Measurements from ENCODE around the gene TNFSF15.

The TNFSF15 gene

GRCh38 chr9:114823441-114823840, 17.6 kb upstream of the TNFSF15 start:
- H3K4me1 ChIP-seq (ENCODE audit: control insufficient read depth, low read depth, low read length): no peaks in the 10 kb centered on the region
- no peak overlapping the region for H3K9ac ChIP-seq (ENCODE audit: low read length)
- H3K27me3 ChIP-seq (ENCODE audit: control insufficient read depth, insufficient read depth, low read length): no peaks in the 10 kb centered on the region
- no peak overlapping the region for H3K27ac ChIP-seq (ENCODE audit: low read length)
- H3K36me3 ChIP-seq (ENCODE audit: control insufficient read depth, low read depth, low read length): no peaks in the 10 kb centered on the region
- no peak overlapping the region for H3K4me3 ChIP-seq (ENCODE audit: low read length)
- no peaks in the 10 kb centered on the region for H3K9me3 ChIP-seq (ENCODE audit: control insufficient read depth, low read depth, low read length)

DNA sequence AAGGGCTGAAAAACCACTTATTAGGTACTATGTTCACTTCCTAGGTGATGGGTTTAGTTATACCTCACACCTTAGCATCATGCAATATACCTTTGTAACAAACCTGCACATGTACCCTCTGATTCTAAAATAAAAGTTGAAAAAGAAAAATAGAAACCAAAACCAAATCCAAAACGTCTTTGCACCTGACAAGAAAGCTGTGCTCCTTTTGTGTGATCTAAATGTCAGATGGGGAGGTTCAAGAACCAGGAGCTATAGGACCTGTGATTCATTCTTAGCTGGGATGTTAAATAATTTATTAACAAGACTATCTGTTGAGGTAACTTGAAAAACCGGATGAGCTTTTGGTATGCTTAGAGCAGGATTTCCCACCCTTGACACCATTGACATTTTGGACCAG, 16.9 kb upstream of the TNFSF15 start:
- H3K4me1 ChIP-seq (ENCODE audit: control insufficient read depth, low read depth, low read length): no peaks in the 10 kb centered on the region
- no peak overlapping the region for H3K4me3 ChIP-seq (ENCODE audit: low read length)
- no peaks in the 10 kb centered on the region for H3K9me3 ChIP-seq (ENCODE audit: control insufficient read depth, low read depth, low read length)
- no peak overlapping the region for H3K27ac ChIP-seq (ENCODE audit: low read length)
- no peak overlapping the region for H3K9ac ChIP-seq (ENCODE audit: low read length)
- H3K27me3 ChIP-seq (ENCODE audit: control insufficient read depth, insufficient read depth, low read length): no peaks in the 10 kb centered on the region
- no peaks in the 10 kb centered on the region for H3K36me3 ChIP-seq (ENCODE audit: control insufficient read depth, low read depth, low read length)

- no peaks in the 10 kb centered on the region for H3K4me1 ChIP-seq (ENCODE audit: control insufficient read depth, low read depth, low read length)
- no peak overlapping the region for H3K27ac ChIP-seq (ENCODE audit: low read length)
- no peaks in the 10 kb centered on the region for H3K9me3 ChIP-seq (ENCODE audit: control insufficient read depth, low read depth, low read length)
- no peaks in the 10 kb centered on the region for H3K36me3 ChIP-seq (ENCODE audit: control insufficient read depth, low read depth, low read length)
- no peak overlapping the region for H3K4me3 ChIP-seq (ENCODE audit: low read length)
- no peaks in the 10 kb centered on the region for H3K27me3 ChIP-seq (ENCODE audit: control insufficient read depth, insufficient read depth, low read length)
- no peak overlapping the region for H3K9ac ChIP-seq (ENCODE audit: low read length)
Measured at GRCh38 chr9:114820776-114821501, 15.1 kb upstream of the TNFSF15 start.

- Histone ChIP-seq H3K9ac (ENCODE audit: low read length) (no peak overlapping the region), H3K27ac (ENCODE audit: low read length) (no peak overlapping the region), H3K36me3 (ENCODE audit: control insufficient read depth, low read depth, low read length) (no peaks in the 10 kb centered on the region), H3K4me3 (ENCODE audit: low read length) (no peak overlapping the region), H3K4me1 (ENCODE audit: control insufficient read depth, low read depth, low read length) (no peaks in the 10 kb centered on the region), H3K27me3 (ENCODE audit: control insufficient read depth, insufficient read depth, low read length) (no peaks in the 10 kb centered on the region), H3K9me3 (ENCODE audit: control insufficient read depth, low read depth, low read length) (no peaks in the 10 kb centered on the region)
Measured at GRCh38 chr9:114818178-114818577, 12.3 kb upstream of the TNFSF15 start.

DNA sequence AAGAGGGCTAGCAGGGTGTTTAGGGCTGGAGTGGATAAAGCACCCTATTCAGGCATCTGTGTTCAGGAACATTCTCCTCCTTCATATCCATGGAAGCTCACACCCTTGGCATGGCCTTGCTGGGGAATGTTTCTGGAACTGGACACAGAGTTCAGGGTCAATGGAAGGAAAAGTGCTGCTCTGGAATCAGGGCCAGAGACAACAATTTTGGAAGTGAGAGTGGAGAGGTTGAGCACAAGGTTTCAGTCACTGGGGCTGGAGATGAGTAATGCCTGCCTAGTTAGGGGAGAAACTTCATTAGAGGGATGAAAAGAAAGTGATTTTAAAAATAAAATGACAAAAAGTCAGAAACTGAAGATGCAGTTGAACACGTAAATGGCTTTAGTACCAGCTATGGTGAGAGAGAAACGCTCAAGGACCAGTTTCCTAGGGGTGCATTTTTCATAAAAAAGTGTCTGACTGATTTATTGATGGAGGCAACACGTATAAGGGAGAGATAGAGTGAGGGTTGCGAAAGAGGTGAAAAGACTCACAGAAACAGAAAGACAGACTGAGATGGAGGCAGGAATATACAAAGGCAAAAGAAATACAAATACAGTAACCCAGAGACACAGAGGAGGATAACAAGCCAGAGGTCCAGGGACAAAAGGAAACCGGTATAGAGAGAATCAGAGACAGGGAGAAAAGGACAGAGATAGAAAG, 8.0 kb upstream of the TNFSF15 start:
- no peak overlapping the region for H3K9ac ChIP-seq (ENCODE audit: low read length)
- no peaks in the 10 kb centered on the region for H3K36me3 ChIP-seq (ENCODE audit: control insufficient read depth, low read depth, low read length)
- H3K4me3 ChIP-seq (ENCODE audit: low read length): no peak overlapping the region
- H3K9me3 ChIP-seq (ENCODE audit: control insufficient read depth, low read depth, low read length): no peaks in the 10 kb centered on the region
- no peak overlapping the region for H3K27ac ChIP-seq (ENCODE audit: low read length)
- no peaks in the 10 kb centered on the region for H3K27me3 ChIP-seq (ENCODE audit: control insufficient read depth, insufficient read depth, low read length)
- no peaks in the 10 kb centered on the region for H3K4me1 ChIP-seq (ENCODE audit: control insufficient read depth, low read depth, low read length)

DNA sequence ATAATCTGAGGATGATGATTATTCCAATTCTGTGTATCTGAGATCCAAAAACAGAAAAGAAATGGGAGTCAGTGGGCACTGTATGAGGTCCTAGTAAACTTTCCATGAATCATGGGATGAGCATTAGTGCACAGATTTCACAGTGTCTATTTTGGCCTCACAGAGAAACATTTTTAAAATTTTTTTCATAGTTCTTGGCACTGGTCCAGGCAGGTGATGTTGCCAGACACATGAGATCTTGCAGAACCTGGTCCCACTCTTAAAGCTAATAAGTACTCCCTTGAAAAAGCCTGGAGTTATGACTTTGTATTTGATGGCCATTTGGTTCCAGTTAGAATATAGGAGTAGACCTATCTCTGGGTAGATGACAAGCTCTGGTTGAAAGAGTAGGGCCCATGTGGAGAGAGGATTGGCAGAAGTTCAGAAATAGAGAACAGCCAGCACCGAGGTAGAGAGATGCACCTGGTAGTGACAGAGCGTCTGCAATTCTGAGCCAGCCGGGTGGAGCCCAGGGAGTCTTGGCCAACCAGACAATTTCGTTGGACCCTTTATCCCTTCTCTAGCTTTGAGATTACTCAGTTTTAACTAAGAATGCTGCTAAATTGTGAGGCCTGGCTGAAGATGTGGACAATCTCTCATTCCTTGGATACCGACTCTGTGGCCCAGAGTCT, 6.3 kb upstream of the TNFSF15 start:
- Histone ChIP-seq H3K9ac (ENCODE audit: low read length) (no peak overlapping the region), H3K4me3 (ENCODE audit: low read length) (no peak overlapping the region), H3K27ac (ENCODE audit: low read length) (no peak overlapping the region), H3K27me3 (ENCODE audit: control insufficient read depth, insufficient read depth, low read length) (no peaks in the 10 kb centered on the region), H3K36me3 (ENCODE audit: control insufficient read depth, low read depth, low read length) (no peaks in the 10 kb centered on the region), H3K9me3 (ENCODE audit: control insufficient read depth, low read depth, low read length) (no peaks in the 10 kb centered on the region), H3K4me1 (ENCODE audit: control insufficient read depth, low read depth, low read length) (no peaks in the 10 kb centered on the region)

GRCh38 chr9:114811301-114811700, 5.5 kb upstream of the TNFSF15 start:
- H3K4me3 ChIP-seq (ENCODE audit: low read length): no peak overlapping the region
- no peaks in the 10 kb centered on the region for H3K27me3 ChIP-seq (ENCODE audit: control insufficient read depth, insufficient read depth, low read length)
- H3K36me3 ChIP-seq (ENCODE audit: control insufficient read depth, low read depth, low read length): no peaks in the 10 kb centered on the region
- H3K4me1 ChIP-seq (ENCODE audit: control insufficient read depth, low read depth, low read length): peaks cover 3% of the 10 kb centered on the region
- no peak overlapping the region for H3K9ac ChIP-seq (ENCODE audit: low read length)
- no peaks in the 10 kb centered on the region for H3K9me3 ChIP-seq (ENCODE audit: control insufficient read depth, low read depth, low read length)
- no peak overlapping the region for H3K27ac ChIP-seq (ENCODE audit: low read length)

- Histone ChIP-seq H3K4me1 (ENCODE audit: control insufficient read depth, low read depth, low read length) (peaks cover 9% of the 10 kb centered on the region), H3K9ac (ENCODE audit: low read length) (no peak overlapping the region), H3K4me3 (ENCODE audit: low read length) (no peak overlapping the region), H3K9me3 (ENCODE audit: control insufficient read depth, low read depth, low read length) (no peaks in the 10 kb centered on the region), H3K27ac (ENCODE audit: low read length) (no peak overlapping the region), H3K27me3 (ENCODE audit: control insufficient read depth, insufficient read depth, low read length) (no peaks in the 10 kb centered on the region), H3K36me3 (ENCODE audit: control insufficient read depth, low read depth, low read length) (no peaks in the 10 kb centered on the region)
Measured at GRCh38 chr9:114810614-114811013, 4.8 kb upstream of the TNFSF15 start.

- Histone ChIP-seq H3K4me3 (ENCODE audit: low read length) (no peak overlapping the region), H3K27ac (ENCODE audit: low read length) (no peak overlapping the region), H3K9ac (ENCODE audit: low read length) (no peak overlapping the region), H3K27me3 (ENCODE audit: control insufficient read depth, insufficient read depth, low read length) (no peaks in the 10 kb centered on the region), H3K36me3 (ENCODE audit: control insufficient read depth, low read depth, low read length) (no peaks in the 10 kb centered on the region), H3K9me3 (ENCODE audit: control insufficient read depth, low read depth, low read length) (no peaks in the 10 kb centered on the region), H3K4me1 (ENCODE audit: control insufficient read depth, low read depth, low read length) (peaks cover 24% of the 10 kb centered on the region)
Measured at GRCh38 chr9:114806526-114806900, 674 bp upstream of the TNFSF15 start.

- no peaks in the 10 kb centered on the region for H3K36me3 ChIP-seq (ENCODE audit: control insufficient read depth, low read depth, low read length)
- peaks cover 28% of the 10 kb centered on the region for H3K4me1 ChIP-seq (ENCODE audit: control insufficient read depth, low read depth, low read length)
- no peak overlapping the region for H3K4me3 ChIP-seq (ENCODE audit: low read length)
- H3K27ac ChIP-seq (ENCODE audit: low read length): no peak overlapping the region
- H3K27me3 ChIP-seq (ENCODE audit: control insufficient read depth, insufficient read depth, low read length): no peaks in the 10 kb centered on the region
- no peak overlapping the region for H3K9ac ChIP-seq (ENCODE audit: low read length)
- no peaks in the 10 kb centered on the region for H3K9me3 ChIP-seq (ENCODE audit: control insufficient read depth, low read depth, low read length)
Measured at GRCh38 chr9:114804505-114804904, 1.3 kb downstream of the TNFSF15 start.

- Histone ChIP-seq H3K27me3 (ENCODE audit: control insufficient read depth, insufficient read depth, low read length) (no peaks in the 10 kb centered on the region), H3K9me3 (ENCODE audit: control insufficient read depth, low read depth, low read length) (no peaks in the 10 kb centered on the region), H3K4me3 (ENCODE audit: low read length) (no peak overlapping the region), H3K27ac (ENCODE audit: low read length) (no peak overlapping the region), H3K36me3 (ENCODE audit: control insufficient read depth, low read depth, low read length) (no peaks in the 10 kb centered on the region), H3K4me1 (ENCODE audit: control insufficient read depth, low read depth, low read length) (peaks cover 32% of the 10 kb centered on the region), H3K9ac (ENCODE audit: low read length) (no peak overlapping the region)
Measured at GRCh38 chr9:114803479-114804265, 2.2 kb downstream of the TNFSF15 start.

All from iPS-18a (cell line).